ENCODE results near the gene KIAA1210. TPM values are rescaled to one million over a fixed set of nuclear protein-coding genes. Genes with fewer than 3 reads are reported as not detected.

The KIAA1210 gene
- total and polyA plus RNA-seq, 2 of the 13 experiments (the other 11 are each of a cell fraction or from before 2014, with no cell fraction given) = not detected

- POLR2A ChIA-PET = no interaction called here
- Histone ChIP-seq H2AFZ (ENCODE audit: low read length) (no peak overlapping the region), H3K9ac (ENCODE audit: insufficient read depth, low read depth, low read length) (no peak overlapping the region), H3K27ac (ENCODE audit: extremely low read length, insufficient read depth, low read length) (no peak overlapping the region), H3K79me2 (ENCODE audit: insufficient read depth, low read length) (no peaks in the 10 kb centered on the region), H3K4me2 (ENCODE audit: low read depth, low read length) (no peak overlapping the region), H3K27me3 (ENCODE audit: control insufficient read depth in 1 of 2, insufficient read depth in 2 of 2, low read length in 2 of 2) (no peaks in the 10 kb centered on the region), H3K4me3 (replicated peaks in 1 of 3; ENCODE audit: insufficient read depth in 1 of 3, low read depth in 2 of 3, low read length in 3 of 3) (no peak overlapping the region), H3K36me3 (replicated peaks in 1 of 2; ENCODE audit: control insufficient read depth in 1 of 2, insufficient read depth in 2 of 2, low read length in 2 of 2) (no peaks in the 10 kb centered on the region), H4K20me1 (ENCODE audit: insufficient read depth, low read length) (no peaks in the 10 kb centered on the region), H3K4me1 (ENCODE audit: insufficient read depth, low read length) (peaks cover 10% of the 10 kb centered on the region; the same call in 1 of the 2 replicates), H3K9me3 (ENCODE audit: low read length) (no peaks in the 10 kb centered on the region)
- peak; percentile 84 for ATAC-seq
- intact Hi-C loops (cut with micrococcal nuclease; ENCODE audit: unreplicated experiment) (loop anchor here (10.0 kb wide), 1 partner anchor 47 kb away; no protein-coding TSS in a partner anchor), in situ Hi-C loops (cut with HindIII; ENCODE audit: extremely low pct_ligation_motif_present, low pct_unique_long_range_greater_than_20kb) (no loop called here)
- no peak for TF ChIP-seq DRAP1 (CRISPR knock-in tag; IDR thresholded peaks at IDR 0.05)
- TF ChIP-seq HNF1A (IDR thresholded peaks at IDR 0.05; ENCODE audit: low read depth) = 0 out of 2 replicates have a peak, but pooled peaks have one; percentile 33
- peak; percentile 18; the same call in 1 of the 2 replicates for TF ChIP-seq HNF1A (CRISPR knock-in tag; IDR thresholded peaks at IDR 0.05; ENCODE audit: borderline replicate concordance)
- TF ChIP-seq GFI1 (CRISPR knock-in tag; IDR thresholded peaks at IDR 0.05; ENCODE audit: borderline replicate concordance) = peak; percentile 37; the same call in 1 of the 2 replicates
- TF ChIP-seq CTCF (CRISPR knock-in tag; IDR thresholded peaks at IDR 0.05) = peak; percentile 38; the same call in 1 of the 2 replicates
- TF ChIP-seq ZNF644 (CRISPR knock-in tag; IDR thresholded peaks at IDR 0.05; ENCODE audit: low read depth) = 0 out of 2 replicates have a peak, but pooled peaks have one; percentile 15
- BruUV-seq (replicated peaks) = no TSS peak
- peak; percentile 39 for DNase-seq (ENCODE audit: low spot score)
- FAIRE-seq = peak; percentile 28
- CTCF ChIA-PET (ENCODE audit: low intra/inter-chr PET ratio, low total read pairs) = no interaction called here
- 7% methylated on average over 4 of the region's 4 CpGs for WGBS (ENCODE audit: low lambda C conversion rate)
Measured at GRCh38 chrX:119147486-119147885, 19.9 kb upstream of the KIAA1210 start.
